RWPE2 (cell line): ENCODE data around the gene CD6.

Experiments
- ATAC-seq: fragments of 200-7000 bp; cut with Tn5 transposase; 3 replicates; pipeline ENCODE4 v1.9.1; 2021; ENCODE audit warnings: low read depth
- DNase-seq: peaks from one replicate; pipeline ENCODE4 v3.0.0-alpha.2; 2020; ENCODE audit warnings: low spot score
- H3K27ac ChIP-seq: fragments of 450-650 bp; 2 replicates; pipeline ENCODE4 v1.5.1; 2017; ENCODE audit warnings: mild to moderate bottlenecking; ENCODE audit not compliant: poor library complexity, severe bottlenecking
- H3K27me3 ChIP-seq: fragments of 250-450 bp; sonication (Bioruptor Pico); 2 replicates; pipeline ENCODE4 v1.5.1; 2021; ENCODE audit warnings: mild to moderate bottlenecking, moderate library complexity; ENCODE audit not compliant: insufficient read depth, poor library complexity, severe bottlenecking
- H3K36me3 ChIP-seq: fragments of 250-450 bp; sonication (Bioruptor Pico); 2 replicates; pipeline ENCODE4 v1.5.1; 2020; ENCODE audit warnings: low read depth, mild to moderate bottlenecking, moderate library complexity
- H3K4me1 ChIP-seq: fragments of 250-450 bp; sonication (Bioruptor Pico); 2 replicates; pipeline ENCODE4 v1.5.1; 2021; ENCODE audit warnings: mild to moderate bottlenecking, moderate library complexity; ENCODE audit not compliant: insufficient read depth, poor library complexity, severe bottlenecking
- H3K4me3 ChIP-seq: fragments of 250-450 bp; sonication (Bioruptor Pico); 2 replicates; pipeline ENCODE4 v1.5.1; 2021; ENCODE audit warnings: mild to moderate bottlenecking, moderate library complexity; ENCODE audit not compliant: severe bottlenecking
- H3K9me3 ChIP-seq: fragments of 250-450 bp; sonication (Bioruptor Pico); 2 replicates; pipeline ENCODE4 v1.5.1; 2021; ENCODE audit warnings: mild to moderate bottlenecking, moderate library complexity; ENCODE audit not compliant: severe bottlenecking
- TF ChIP-seq, protein P1 (sequence below): fragments of 450-650 bp; IDR thresholded peaks from one replicate; pipeline ENCODE4 v1.5.1; 2017; ENCODE audit warnings: mild to moderate bottlenecking, moderate library complexity; ENCODE audit not compliant: poor library complexity, severe bottlenecking

Gene CD6

DNA sequence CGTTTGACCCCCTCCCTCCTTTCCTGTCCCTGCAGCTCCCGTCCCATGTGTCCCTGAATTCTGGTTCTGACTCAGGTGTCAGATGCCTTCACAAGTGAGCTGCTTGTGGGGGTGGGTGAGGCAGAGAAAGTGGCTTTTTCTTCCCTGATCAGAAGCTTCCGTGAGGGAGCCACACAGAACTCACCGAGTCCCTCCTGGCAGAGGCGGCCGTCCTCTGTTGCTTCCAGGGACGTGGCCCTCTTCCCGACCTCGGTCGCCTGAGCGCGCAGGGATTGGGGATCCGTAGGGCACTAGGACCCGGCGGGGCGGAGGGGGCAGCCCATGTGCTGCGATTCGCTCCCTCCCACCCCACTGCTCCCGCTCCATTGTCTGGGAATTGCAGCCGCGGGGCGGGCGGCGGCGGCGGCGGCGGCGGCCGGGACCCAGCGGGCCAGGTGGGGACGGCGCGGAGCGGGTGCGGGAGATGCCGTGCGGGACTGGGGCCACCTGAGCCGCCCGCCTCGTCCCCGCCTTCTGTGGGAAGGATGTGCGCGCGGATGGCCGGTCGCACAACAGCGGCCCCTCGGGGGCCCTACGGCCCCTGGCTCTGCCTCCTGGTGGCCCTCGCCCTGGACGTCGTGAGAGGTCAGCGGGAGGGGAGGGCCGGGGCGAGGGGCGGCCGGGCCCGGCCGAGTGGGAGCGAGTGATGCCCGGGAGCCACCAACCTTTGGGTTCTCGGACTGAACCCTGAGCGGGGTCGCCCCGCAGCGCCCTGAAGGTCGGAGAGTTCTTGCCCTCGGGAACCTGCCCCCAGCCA is 47.2 kb upstream of the CD6 start, which contains the start of gene TMEM132A:
TMEM132A (plus strand) TSS at position 351 of the 796 bp plus-strand sequence; CDS start at position 525, 174 bp downstream.
- ATAC-seq = peak; percentile 86
- Histone ChIP-seq H3K4me1 (peaks cover 3% of the 10 kb centered on the region), H3K27me3 (no peaks in the 10 kb centered on the region), H3K4me3 (peak within 1 kb of the TSS; percentile 54), H3K9me3 (no peaks in the 10 kb centered on the region), H3K36me3 (peaks cover 21% of the 10 kb centered on the region), H3K27ac (peak within 1 kb of the TSS; percentile 19)
- TF ChIP-seq, protein P1, sequence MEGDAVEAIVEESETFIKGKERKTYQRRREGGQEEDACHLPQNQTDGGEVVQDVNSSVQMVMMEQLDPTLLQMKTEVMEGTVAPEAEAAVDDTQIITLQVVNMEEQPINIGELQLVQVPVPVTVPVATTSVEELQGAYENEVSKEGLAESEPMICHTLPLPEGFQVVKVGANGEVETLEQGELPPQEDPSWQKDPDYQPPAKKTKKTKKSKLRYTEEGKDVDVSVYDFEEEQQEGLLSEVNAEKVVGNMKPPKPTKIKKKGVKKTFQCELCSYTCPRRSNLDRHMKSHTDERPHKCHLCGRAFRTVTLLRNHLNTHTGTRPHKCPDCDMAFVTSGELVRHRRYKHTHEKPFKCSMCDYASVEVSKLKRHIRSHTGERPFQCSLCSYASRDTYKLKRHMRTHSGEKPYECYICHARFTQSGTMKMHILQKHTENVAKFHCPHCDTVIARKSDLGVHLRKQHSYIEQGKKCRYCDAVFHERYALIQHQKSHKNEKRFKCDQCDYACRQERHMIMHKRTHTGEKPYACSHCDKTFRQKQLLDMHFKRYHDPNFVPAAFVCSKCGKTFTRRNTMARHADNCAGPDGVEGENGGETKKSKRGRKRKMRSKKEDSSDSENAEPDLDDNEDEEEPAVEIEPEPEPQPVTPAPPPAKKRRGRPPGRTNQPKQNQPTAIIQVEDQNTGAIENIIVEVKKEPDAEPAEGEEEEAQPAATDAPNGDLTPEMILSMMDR = no peak
- DNase-seq = no peak

DNA sequence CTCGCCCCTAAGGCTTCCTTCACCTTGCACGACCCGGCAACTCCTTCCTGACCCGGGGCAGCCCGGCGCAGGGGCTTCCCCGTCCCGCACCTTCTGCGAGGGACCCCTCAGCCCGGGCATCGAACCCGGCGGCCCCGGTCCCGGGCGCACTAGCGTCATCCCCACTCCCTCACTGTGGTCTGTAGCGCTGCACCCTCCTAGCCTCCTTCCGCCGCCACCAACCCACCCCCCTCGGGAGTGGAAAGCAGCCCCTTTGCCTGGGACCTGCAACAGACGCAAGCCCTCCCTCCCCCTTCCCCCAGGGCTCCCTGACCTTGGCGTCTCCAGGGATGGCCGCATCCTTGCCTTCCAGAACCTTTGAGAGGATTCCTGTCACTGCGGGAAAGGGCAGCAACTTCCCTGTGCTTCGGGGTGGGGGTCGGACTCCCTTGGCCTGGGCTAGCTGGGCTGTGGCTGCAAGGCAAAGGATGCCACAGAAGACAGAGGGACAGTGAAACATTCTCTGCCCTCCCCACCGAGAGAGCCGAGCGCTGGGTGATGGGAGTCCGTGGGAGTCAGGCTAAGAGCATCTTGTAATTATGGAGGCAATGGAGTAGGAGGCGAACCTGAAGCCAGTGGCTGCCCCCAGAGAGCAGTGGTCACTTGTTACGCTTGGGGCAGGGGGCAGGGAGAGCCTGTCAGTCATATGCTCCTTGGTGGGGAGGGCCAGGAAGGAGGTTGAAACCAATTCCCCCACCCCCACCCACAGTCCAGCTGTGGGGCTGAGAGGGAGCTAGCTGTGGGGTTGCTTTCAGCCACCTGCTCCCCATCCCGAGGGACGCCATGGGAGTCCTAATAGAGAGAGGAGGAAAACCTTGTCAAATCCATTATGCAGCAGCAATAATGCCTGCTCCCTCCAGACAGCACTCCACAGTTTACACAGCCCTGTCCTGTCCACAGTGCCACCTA is 46.3 kb upstream of the CD6 start:
- no peaks in the 10 kb centered on the region for H3K27me3 ChIP-seq
- peak overlapping the region; percentile 19 for H3K27ac ChIP-seq
- H3K36me3 ChIP-seq = peaks cover 13% of the 10 kb centered on the region
- ATAC-seq (peak; percentile 4; the same call in 2 of the 3 replicates), DNase-seq (no peak)
- TF ChIP-seq, protein P1 = no peak
- H3K4me1 ChIP-seq = peaks cover 3% of the 10 kb centered on the region
- no peaks in the 10 kb centered on the region for H3K9me3 ChIP-seq
- H3K4me3 ChIP-seq = peak overlapping the region; percentile 54

DNA sequence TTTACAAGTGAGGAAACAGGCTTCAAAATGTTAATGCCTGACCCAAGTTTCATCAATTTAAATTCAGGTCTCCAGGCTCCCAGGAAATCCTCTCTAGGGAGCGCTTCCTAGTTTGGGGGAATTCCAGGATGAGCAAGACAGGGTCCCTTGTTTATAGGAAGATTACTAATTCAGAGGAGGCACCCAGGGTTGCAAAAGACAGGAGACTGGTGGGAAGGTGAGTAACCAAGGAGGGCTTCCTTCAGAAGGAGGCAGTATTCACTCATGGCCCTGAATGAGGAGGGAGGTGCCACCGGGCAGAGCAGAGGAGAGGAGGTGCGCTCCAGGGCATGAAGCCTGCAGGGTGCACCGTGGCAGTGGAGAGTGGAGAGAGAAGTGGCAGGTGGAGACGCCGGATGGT is 45.6 kb upstream of the CD6 start:
- H3K9me3 ChIP-seq = no peaks in the 10 kb centered on the region
- H3K4me1 ChIP-seq = peaks cover 3% of the 10 kb centered on the region
- DNase-seq (no peak), ATAC-seq (peak; percentile 51)
- peaks cover 6% of the 10 kb centered on the region for H3K36me3 ChIP-seq
- TF ChIP-seq, protein P1 = no peak
- H3K27ac ChIP-seq = peak overlapping the region; percentile 19
- no peaks in the 10 kb centered on the region for H3K27me3 ChIP-seq
- no peak overlapping the region for H3K4me3 ChIP-seq

DNA sequence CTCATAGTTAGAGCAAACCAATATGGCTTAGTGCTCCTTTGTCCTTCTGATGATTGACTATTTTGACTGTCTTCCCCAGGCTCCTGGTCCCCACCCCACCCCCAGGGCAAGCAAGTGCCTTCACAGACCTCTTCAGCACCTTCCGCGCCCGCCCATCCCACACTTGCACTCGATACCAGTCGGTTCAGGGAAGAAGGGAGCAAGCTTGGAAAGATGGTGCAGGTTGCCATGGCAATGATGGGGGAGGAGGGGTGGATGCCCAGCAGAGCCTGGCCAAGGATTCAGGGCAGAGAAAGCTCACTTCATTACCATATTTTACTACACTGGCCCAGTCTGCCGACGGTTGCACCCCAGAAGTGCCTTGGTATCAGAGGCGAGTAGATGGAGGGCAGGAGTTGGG is 45.0 kb upstream of the CD6 start:
- ATAC-seq = no peak
- Histone ChIP-seq H3K4me1 (peaks cover 3% of the 10 kb centered on the region), H3K4me3 (no peak overlapping the region), H3K9me3 (no peaks in the 10 kb centered on the region), H3K27ac (no peak overlapping the region), H3K27me3 (no peaks in the 10 kb centered on the region), H3K36me3 (peaks cover 2% of the 10 kb centered on the region; the same call in 1 of the 2 replicates)
- TF ChIP-seq, protein P1 = no peak
- DNase-seq = no peak
